Activated CD4-positive, alpha-beta T cell treated with anti-CD3 and anti-CD28 coated beads for 48 hours (primary cell): ENCODE results near the gene LSP1.

Experiments used
- DNase-seq: peaks from one replicate; pipeline ENCODE4 v3.0.0-alpha.2; 2020

The LSP1 gene

DNA sequence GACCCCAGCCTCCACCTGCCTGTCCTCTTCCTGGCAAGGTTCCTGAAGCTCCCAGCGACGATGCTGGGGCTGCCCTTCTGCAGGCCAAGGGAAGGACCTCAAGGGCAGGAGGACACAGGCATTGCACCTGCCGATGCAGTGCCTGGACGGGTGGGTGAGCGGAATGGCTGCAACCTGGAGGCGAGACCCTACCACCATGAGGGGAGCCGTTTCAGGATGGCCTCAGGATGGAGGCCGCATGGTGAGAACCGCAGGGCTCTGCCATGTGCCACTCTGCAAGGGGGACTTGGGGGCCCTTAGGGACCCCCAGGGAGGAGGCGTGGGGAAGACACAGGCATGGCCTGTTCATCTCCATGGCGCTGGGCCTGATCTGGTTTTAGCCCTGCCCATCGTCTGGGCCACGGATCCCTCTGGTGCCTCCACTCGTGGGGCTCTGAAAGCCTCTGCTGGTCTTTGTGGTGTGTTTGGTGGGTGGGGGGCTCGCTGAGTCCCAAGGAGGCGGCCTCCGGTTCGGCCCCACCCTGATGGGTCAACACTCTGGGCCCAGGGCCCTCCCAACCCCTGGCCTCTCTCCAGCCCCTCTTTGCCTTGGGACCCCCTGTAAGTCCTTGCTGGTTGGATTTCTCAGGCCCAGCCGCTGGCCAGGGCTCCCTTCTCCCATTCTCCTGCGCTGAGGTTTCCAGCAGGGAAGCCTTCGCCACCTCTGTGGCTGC lies 1.3 kb upstream of the LSP1 start:
- no peak for DNase-seq

DNA sequence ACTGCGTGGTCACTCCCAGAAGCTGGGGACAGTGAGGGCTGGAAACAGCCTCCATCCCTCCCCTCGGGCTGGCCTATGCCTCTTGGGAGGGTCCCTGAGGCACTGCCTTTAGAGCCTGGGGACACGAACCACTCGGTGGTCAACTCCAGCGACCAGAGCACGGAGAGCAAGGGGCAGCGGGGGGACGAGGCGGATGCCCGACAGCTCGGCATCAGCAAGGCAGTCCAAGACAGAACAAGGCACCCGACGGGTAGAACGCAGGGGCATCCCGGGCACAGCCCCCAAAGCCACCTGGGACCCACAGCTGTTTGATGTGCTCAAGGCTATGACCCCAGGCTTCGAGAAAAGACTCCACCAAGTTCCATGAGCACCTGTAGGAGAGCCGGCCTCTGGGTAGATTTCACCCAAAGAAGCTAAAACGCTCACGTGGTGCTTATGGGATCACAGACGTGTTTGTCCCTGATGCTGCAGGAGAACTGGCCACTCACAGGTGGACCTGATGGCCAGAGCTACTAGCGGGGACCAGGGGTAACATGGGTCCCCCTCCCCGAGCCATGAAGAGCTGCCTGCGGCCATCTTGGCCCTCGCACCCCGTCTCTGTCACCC lies 510 bp upstream of the LSP1 start:
- no peak for DNase-seq

DNA sequence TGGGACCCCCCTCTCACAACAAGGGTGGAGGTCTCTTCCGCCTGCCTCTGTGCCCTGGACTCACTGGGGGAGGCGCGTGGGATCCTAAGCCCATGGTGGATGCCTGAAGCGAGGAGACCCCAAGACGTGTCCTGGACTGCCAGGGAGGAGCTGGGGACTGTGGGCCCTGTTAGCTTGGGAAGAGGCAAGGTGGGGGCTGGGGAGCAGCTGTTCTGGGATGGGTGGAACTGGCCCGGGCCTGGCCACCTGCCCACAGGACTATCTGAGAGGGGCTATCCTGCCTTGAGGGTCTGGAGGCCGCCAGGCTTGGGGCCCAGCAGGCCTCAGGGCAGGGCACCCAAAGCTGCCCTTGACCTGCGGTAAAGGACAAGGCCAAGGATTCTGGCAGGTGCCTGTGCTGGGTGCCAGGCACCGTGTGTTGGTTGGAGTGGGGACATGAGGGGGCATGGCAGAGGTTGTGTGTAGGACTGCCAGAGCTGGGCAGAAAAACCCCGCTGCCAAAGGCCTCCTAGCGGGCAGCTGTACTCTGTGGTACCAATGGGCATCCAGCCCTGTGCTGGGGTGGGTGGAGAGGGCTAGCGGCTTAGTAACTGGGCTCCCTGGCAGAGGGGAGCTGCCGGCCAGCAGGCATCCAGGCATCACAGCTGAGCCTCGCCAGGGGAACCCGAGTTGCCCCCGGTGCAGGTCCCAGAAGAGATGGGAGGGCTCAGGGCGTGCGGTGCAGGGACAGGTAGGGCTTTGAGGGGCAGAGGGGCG lies 670 bp downstream of the LSP1 start:
- DNase-seq, result peak; percentile 32

DNA sequence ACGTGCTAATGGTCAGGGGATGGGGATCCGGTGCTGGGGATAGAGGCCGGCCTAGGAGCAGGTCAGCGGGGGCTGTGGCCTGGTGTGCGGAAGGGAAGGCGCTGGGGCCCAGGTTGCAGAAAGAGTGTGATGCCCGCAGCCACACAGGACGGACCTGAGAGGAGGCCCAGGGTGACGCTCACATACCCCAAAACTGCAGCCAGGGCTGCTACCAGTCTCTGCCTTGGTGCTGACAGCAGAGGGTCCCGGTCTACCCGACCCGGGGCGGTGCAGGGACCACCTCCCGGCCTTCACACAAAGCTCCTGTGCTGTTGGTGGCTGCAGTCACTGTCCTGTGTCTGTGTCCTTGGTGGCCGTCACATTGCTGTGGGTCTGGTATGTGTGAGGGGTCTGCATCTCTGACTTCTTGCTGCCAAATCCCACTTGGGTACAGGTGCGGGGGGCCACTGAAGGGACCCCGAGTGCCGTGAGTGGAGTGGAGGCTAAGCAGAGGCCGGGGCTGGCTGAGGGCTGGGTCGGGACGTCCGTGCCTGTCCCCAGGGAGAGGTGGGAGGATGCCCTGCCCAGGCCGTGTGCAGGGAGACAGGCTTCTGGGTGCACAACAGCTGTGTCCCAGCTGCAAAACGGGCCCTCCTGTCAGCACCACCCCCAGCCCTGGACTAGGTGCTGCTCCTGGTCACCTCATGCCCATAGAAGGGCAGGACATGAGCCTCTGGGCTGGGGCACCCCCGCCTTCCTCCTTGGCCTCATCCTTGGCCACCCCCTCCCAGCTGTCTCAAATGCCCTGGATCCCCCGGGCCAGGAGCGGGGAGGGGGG lies 1.5 kb downstream of the LSP1 start:
- no peak for DNase-seq

DNA sequence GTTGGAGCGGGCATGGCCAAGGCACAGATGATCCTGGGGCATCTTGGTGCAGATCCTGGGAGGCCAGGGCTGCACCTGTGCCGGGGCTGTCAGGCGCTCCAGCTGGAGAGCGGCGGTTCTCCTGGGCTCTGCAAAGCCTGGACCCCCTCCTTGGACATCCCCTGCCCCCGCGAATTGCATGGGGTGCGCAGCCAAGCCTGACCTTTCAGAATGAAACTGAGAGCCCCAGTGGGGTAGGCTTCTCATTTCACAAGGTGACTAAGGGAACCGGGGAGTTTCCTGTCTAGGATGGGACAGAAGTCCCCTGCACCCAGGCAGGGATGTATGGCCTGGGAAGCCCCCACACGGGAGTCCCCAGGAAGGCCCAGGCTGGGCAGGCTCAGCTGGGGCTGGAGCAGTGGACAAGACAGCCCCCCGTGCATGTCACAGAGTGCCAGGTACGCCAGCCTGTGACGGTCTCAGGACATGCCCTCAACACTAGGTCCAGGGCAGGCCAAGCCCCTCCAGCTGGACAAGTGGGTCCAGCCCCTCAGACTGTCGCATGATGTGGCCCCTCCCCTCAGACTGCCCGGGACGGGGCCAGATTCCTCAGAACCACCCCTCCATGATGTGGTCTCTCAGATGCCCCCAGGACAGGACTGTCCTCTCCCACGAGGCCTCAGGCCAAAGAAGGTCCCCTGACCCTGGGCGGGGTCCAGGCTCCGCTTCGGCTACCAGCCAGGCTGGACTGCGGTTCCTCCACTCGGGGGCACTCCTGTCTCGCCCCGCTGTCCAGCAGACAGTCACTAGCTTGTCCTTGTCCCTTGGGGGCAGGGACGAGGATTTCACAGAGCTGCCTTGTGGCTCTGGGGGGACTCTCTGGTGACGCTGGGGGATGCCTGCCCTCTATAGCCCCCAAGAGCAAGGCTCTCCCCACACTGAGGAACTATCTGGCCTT lies 2.3 kb downstream of the LSP1 start:
- DNase-seq, result peak; percentile 68

DNA sequence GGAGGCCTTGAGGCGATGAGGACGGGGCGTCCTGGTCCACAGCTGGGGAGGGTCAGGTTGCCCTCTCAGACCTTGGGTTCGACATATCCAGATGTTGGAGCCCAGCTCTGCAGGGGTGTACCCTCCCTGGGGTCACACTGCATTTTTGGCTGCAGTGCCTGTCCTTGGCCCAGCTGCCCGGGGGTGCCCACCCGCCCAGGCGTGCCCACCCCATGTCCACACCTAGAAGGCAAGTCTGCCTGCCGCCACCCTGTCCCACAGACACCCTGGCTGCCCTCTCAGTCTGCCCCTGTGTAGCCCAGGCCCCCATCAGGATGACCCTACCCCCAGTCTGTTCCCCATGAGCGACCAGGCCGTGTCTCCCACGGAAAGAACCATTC lies 3.0 kb downstream of the LSP1 start:
- no peak for DNase-seq

DNA sequence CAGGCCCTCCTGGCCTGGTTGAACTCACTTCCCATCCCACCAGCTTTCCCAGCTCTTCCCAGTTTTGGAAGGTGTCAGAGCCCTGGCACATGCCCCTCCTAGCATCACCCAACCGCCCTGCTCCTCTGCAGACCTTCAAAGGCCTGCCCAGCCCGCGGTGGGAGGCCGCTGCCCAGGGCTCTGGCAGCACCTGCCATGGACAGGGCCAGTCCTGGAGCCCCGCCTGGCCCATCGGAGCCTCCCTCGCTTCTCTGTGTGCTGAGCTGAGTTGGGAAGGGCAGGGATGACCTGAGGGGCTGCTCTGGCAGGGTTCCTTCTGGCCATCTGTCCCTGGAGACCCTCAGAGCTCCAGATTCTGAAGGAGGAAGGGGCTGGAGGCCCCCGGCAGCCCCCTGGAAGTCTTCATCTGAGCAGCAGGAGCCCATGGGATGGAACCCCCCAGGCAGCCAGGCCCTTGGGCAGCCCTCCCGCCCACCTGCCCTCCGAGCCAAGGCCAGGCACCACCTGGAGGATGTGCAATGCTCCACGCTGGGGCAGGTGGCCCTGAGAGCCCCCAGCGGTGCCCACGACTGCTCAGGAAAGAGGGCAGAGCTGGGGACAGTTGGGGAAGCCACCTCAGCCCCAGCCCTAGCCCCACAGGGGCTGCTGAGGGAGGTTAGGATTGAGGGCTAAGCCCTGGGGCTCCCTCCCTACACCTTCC lies 3.6 kb downstream of the LSP1 start:
- no peak for DNase-seq

DNA sequence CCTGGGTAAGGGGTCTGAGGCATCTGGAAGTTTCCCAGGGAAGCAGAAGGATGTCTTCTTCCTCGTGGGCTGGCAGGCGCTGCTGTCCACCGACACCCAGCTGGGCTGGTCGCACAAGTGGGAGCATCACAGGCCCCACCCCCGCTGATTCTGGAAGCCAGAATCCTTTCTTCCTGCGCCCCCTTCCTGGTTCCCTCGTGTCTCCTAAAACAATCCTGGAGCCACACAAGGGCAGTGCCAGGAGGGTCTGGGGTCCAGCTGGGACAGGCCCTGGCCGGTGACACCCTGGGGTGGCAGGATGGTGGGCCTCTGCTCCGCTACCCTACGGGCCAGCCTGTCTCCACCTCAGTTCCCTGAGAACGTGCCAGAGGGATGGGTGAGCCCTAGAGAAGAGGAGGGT lies 4.2 kb downstream of the LSP1 start:
- no peak for DNase-seq

DNA sequence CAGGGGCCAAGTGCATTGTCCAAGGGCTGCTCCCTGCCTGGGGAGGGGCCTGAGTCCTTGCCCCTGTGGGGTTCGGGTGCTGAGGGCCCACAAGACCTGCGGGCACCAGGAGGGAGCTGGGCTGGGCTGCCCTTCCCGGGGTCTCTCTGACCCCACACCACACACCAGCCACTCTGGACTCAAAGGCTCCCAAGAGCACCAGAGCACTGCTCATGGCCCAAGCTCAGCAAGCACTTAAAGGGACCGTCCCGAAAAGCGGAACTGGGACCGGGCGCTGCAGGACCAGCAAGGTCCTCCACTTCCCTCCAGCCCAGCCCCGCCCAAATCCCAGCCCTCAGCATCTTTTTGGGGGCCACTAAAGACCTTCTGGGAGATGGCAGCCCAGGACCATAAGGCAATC lies 5.3 kb downstream of the LSP1 start:
- DNase-seq, result no peak

DNA sequence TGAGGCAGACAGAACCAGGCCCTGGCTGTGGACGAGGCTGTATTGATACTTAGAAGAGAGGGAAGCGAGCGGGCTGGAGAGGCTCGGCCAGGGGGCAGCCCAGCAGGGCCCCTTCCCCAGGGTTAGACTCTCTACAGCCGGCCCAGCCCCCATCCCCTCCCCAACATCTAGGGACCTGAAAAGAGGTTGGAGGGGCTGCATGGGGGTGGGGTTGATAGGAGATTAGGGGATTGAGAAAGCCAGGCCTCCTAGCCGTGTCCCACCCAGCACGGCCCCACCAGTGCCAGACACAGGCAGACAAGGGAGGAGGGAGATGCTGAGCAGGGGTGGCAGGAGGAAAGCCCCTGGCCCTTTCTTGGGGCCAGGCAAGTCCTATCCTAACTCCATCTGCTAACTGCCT lies 5.7 kb downstream of the LSP1 start:
- DNase-seq, result no peak

DNA sequence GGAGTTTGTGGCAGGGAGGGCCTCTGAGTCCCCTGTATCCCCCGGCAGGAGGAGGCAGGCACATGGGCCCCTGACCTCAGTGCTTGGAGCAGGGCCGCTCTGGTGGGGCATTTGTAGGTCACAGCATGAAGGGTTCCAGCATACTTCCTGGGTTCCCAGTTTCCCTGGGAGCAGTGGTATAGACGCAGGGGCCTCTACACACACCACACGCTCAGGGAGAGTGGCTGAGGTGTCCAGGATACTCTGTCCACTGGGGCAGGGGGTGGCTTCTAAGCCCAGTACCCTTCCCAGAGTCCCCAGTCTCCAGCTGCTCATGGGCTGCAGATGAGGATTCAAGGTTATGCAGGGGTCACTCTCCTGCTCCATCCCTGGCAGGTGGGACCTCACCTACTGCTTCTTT lies 6.1 kb downstream of the LSP1 start:
- no peak for DNase-seq

DNA sequence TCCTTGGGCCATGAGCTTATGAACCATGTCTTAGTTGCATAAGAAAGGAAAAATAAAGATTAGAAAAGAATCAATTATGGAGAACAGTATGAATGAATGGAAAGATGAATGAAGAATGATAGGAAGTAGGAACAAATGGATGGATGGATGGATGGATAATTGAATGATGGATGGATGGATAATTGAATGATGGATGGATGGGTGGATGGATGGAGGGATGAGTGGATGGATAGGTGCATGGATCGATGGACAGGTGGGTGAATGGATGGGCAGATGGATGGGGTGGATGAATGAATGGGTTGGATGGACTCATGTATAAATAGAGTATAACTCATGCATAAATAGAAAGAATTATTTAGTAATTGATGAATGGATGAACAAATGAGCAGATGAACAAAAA lies 7.2 kb downstream of the LSP1 start:
- DNase-seq, result no peak

DNA sequence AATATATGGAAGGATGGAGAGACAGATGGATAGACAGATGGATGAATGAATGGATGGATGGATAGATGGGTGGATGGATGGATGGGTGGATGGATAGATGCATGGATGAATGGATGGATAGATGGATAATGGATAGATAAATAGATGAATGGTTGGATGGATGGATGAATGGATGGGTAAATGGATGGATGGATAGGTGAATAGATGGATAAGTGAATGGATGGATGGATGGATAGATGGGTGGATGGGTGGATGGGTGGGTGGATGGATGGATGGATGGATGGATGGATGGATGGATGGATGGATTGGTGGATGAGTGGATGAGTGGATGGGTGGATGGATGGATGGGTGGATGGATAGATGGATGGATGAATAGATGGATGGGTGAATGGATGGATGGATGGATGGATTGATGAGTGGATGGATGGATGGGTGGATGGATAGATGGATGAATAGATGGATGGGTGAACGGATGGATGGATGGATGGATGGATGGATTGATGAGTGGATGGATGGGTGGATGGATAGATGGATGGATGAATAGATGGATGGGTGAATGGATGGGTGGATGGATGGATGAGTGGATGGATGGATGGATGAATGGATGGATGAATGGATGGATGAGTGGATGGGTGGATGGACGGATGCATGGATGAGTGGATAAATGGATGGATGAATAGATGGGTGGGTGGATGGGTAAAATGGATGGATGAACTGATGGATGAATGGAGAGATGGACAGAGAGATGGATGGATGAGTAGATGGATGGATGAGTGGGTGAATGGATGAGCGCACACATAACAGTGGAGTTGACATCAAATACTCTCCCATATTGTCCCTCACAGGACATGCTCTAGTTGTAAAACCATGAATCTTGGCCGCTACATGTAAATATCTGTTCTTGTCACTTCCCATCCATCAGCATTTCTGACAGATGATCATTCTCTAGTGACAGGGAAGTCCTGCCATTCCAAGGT lies 8.8 kb downstream of the LSP1 start:
- DNase-seq, result no peak

DNA sequence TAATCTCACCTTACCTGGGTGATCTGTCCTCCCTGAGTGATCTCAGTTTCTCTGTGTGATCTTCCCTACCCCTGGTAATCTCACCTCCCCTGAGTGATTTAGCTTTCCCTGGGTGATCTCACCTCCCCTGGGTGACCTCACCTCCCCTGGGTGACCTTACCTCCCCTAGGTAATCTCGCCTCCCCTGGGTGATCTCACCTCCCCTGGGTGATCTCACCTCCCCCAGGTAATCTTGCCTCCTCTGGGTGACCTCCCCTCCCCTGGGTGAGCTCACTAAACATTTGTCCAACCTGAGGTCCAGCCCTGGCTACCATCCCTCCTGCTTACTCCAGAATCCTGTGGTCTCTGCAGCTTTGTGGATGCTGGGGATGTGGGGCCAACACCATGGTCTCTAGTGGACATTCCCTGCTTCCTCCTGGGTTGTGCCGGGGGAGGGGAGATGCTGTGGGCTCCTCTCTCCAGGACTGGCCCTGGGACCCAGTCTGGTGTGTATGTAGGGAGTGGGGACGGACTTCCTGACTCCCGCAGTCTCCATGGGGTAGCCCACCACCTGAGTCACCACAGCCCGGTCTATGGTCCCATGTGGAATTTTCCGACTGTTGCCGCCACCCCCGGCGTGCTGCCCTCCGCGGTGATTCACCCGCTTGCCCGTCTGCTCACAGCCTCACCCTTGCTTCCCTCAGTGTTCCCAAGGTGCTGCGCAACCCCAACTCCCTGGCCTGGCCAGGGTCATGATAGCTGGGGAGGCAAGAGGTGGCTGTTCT lies 9.9 kb downstream of the LSP1 start:
- no peak for DNase-seq

DNA sequence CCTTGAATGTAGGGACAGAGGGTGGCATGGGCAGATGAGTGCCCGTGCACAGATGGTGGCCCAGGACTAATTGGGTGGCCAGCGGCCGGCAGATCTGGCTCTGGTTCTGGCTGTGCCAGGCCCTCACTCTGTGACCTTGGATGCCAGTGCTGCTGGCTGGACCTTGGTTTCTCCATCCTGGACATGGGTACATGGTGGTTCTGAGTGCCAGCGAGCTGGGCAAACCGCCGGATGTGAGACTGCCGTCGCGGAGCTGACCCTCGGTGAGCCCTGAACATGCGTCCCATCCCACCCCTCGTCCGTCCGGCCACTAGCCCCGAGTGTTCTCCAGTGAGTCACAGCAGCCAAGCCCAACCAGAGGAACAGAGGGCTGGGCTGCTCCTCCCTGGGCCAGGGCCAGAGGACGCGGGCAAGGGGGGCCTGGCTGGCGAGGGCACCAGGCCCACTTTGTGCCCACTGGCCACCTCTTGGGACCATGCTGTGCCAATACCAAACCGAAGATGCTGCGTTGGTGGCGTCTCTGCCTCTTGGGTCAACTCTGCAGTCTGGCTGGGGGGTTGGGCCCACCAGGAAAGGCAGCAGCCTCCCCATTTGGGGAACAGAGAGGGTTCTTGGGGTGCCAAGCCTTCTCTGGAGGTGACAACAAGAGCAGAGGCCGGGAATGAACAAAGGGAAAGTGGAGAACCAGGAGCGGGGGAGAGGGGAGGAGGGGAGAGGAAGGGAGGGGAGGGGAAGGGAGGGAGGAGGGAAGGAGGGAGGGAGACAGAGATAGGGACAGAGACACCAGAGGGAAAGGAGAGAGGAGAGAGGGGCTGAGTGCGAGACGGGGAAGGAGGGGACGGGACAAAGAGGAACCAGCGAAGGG lies 10.7 kb downstream of the LSP1 start:
- DNase-seq, result no peak

DNA sequence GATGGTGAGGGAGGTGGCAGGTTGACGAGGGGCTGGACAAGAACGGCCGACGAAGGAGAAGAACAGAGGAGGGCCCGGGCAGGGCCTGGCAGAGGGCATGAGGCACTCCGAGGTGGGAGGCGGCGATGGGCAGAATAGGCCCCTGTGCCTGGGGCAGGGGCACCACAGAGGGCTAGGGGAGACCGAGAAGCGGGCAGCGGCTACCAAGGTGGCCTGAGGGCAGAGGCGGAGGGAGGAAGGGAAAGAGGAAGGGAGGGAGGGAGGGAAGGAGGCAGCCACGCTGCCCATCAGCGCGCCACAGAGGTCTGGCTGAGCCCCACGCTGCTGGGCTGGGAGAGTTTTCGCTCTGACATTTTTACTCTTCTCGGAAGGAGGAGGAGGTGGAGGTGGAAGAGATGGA lies 11.3 kb downstream of the LSP1 start:
- no peak for DNase-seq

DNA sequence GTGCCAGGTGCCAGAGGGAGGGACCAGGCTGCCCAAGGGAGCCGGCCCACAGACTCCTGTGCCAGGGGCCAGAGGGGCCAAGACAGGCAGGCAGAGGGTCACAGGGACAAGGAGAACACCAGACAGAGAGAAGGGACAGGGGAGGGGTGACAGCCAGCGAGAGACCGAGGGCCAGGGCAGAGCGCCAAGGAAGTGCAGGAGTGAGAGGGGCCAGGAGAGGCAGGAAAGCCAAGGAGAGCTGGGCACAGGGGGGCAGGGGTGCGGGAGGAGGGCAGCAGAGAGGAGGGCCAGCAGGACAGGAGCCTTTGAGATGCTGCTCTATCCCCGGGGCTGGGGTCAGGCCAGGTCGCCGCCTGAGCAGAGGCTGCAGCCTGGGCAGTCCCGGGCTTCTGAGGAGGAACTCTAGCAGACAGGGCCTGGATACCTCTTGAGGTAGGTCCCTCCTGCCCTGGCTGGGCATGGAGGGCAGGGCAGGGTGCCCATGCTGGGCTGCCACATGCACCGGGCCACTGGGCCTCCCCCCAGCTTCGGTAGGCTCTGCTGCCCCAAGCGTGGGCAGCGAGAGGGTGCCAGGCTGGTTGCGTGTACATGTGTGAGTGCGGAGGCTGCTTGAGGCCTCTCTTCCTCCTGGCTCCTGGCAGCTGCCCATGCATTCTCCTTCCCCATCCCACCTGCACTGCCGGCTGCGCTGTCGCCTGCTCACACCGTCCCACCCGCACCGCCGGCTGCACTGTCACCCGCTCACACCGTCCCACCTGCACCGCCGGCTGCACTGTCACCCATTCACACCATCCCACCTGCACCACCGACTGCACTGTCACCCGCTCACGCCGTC lies 12.2 kb downstream of the LSP1 start:
- no peak for DNase-seq

DNA sequence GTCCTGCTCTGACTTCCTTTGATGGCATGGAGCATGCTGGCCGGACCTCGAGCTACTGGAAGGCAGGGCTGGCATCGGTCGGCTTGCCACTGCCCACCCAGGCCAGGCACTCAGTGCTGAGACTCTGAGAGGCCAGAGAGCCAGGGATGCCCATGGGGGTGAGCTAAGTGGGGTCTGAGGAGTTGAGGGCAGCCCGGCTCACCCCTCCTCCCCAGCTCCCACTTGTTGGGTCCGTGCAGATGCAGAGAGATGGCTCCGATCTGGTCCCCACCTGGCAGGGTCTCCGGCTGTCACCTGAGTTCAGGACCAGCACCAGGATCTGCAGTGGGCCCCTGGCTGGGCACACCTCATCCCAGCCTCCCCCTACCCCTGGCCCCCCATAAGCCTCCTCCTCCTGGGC lies 13.3 kb downstream of the LSP1 start:
- no peak for DNase-seq
